Measurements from ENCODE around the gene VPS35L. TPM values are rescaled to one million over a fixed set of nuclear protein-coding genes. Genes with fewer than 3 reads are reported as not detected.

Gene VPS35L
- total and polyA plus RNA-seq, 2 of the 13 experiments (the other 11 are each of a cell fraction or from before 2014, with no cell fraction given): 1.4 to 1.6 TPM

- CTCF ChIA-PET (ENCODE audit: low intra/inter-chr PET ratio, low total read pairs): no interaction called here
- no peak overlapping the region for H3K4me3 ChIP-seq (replicated peaks in 1 of 3; ENCODE audit: insufficient read depth in 1 of 3, low read depth in 2 of 3, low read length in 3 of 3)
- intact Hi-C loops (cut with micrococcal nuclease; ENCODE audit: unreplicated experiment) (no loop called here), in situ Hi-C loops (cut with HindIII; ENCODE audit: extremely low pct_ligation_motif_present, low pct_unique_long_range_greater_than_20kb) (no loop called here)
- no peak overlapping the region for H3K9ac ChIP-seq (ENCODE audit: insufficient read depth, low read depth, low read length)
- H2AFZ ChIP-seq (ENCODE audit: low read length): no peak overlapping the region
- no peaks in the 10 kb centered on the region for H3K27me3 ChIP-seq (ENCODE audit: control insufficient read depth in 1 of 2, insufficient read depth in 2 of 2, low read length in 2 of 2)
- peaks cover 24% of the 10 kb centered on the region for H3K4me1 ChIP-seq (ENCODE audit: insufficient read depth, low read length)
- H3K36me3 ChIP-seq (replicated peaks in 1 of 2; ENCODE audit: control insufficient read depth in 1 of 2, insufficient read depth in 2 of 2, low read length in 2 of 2): peaks cover 48 to 67% of the 10 kb centered on the region in 2 experiments
- ATAC-seq (no peak), FAIRE-seq (no peak), DNase-seq (ENCODE audit: low spot score) (no peak)
- no peak for TF ChIP-seq ZBTB10 (CRISPR knock-in tag; IDR thresholded peaks at IDR 0.05; ENCODE audit: borderline replicate concordance)
- 0 out of 2 replicates have a peak, but pooled peaks have one; percentile 43 for TF ChIP-seq ZNF75D (CRISPR knock-in tag; IDR thresholded peaks at IDR 0.05; ENCODE audit: borderline replicate concordance)
- 0 out of 2 replicates have a peak, but pooled peaks have one; percentile 24 for TF ChIP-seq POLR2G (IDR thresholded peaks at IDR 0.05; ENCODE audit: low read depth, low read length)
- TF ChIP-seq HINFP (CRISPR knock-in tag; IDR thresholded peaks at IDR 0.05; ENCODE audit: low read depth): 0 out of 2 replicates have a peak, but pooled peaks have one; percentile 4
- POLR2A ChIA-PET: interaction anchor here (1.5 kb wide), 1 partner anchor 22 kb away, joined by 3 read pairs; no protein-coding TSS in a partner anchor
- H3K79me2 ChIP-seq (ENCODE audit: insufficient read depth, low read length): peaks cover 7% of the 10 kb centered on the region
- H4K20me1 ChIP-seq (ENCODE audit: insufficient read depth, low read length): peaks cover 4% of the 10 kb centered on the region
- no peak overlapping the region for H3K4me2 ChIP-seq (ENCODE audit: low read depth, low read length)
- 96% methylated on average over 23 of the region's 23 CpGs for WGBS (ENCODE audit: low lambda C conversion rate)
- no peak overlapping the region for H3K27ac ChIP-seq (ENCODE audit: extremely low read length, insufficient read depth, low read length)
- no TSS peak for BruUV-seq (replicated peaks)
- no peaks in the 10 kb centered on the region for H3K9me3 ChIP-seq (ENCODE audit: low read length)
Observed at GRCh38 chr16:19710191-19710908, 154.8 kb downstream of the VPS35L start.

Data from HepG2 (cell line).